ENCODE measurements around the gene AP5Z1.

AP5Z1 gene

GRCh38 chr7:4805110-4805983 lies 29.9 kb downstream of the AP5Z1 start:
- DNase-seq, result no peak

GRCh38 chr7:4805984-4806300 lies 30.5 kb downstream of the AP5Z1 start:
- no peak for DNase-seq

DNA sequence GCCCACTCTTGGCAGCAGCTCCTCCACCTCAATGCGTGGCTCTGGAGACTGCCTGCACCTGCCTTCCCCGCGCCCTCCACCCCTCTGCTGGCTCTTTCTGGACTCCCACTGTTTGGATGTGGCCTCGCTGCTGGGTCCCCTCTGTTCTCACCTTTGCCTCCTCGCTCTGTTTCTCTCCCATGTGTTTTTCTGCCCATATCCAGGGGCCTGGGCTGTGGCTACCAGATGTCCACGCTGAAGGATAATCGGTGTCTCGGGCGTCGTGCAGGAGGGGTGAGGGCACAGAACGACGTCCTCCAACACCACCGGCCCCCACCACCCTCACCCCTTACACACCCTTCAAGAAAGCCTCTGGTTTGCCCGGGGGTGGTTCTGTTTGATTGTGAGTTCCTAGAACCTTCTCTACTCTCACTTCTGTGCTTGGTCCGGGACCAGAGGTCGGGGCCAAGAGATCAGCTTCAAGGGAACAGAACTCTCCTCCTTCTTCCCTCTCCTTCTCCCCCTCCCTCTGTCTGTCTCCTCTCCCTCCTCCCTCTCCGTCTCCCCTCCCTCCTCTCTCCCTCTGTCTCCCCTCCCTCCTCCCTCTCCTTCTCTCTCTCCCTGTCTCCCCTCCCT lies 31.7 kb downstream of the AP5Z1 start:
- DNase-seq, result no peak

DNA sequence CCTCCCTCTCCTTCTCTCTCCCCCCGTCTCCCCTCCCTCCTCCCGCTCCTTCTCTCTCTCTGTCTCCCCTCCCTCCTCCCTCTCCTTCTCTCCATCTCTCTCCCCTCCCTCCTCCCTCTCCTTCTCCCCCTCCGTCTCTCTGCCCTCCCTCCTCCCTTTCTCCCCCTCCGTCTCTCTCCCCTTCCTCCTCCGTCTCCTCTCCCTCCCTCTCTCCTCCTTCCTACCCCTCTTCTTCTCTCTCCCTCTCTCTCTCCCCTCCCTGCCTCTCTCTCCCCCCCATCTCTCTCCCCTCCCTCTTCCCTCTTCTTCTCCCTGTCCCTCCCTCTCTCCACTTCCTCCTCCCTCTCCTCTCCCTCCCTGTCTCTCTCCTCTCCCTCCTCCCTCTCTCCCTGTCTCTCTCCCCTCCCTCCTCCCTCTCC lies 32.2 kb downstream of the AP5Z1 start:
- no peak for DNase-seq

DNA sequence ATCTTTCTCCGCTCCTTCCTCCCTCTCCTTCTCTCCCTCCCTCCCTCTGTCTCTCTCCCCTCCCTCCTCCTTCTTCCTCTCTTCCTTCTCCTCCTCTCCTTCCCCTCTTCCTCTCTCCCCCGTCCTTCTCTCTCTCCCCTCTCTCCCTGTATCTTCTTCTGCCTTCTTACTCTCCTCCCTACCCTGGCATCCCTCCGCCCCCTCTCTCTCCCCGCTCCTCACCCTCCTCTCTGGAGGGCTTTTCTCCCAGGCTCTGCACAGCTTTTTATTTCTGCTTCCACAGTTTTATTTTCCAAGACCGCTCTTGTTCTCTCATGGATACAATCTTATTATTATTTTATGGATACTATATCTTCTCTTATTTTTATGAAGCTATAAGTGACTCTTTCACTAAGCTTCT lies 32.6 kb downstream of the AP5Z1 start:
- DNase-seq, result no peak

DNA sequence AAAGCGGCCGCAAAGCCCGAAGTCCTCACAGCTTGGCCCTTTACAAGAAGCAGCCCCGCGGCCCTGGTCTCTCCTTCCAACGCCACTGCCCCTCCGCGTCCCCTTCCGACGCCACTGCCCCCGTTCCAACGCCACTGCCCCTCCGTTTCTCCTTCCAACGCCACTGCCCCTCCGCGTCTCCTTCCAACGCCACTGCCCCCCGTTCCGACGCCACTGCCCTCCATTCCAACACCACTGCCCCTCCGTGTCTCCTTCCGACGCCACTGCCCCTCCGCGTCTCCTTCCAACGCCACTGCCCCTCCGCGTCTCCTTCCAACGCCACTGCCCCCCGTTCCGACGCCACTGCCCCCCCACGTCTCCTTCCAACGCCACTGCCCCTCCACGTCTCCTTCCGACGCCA lies 33.1 kb downstream of the AP5Z1 start:
- no peak for DNase-seq

DNA sequence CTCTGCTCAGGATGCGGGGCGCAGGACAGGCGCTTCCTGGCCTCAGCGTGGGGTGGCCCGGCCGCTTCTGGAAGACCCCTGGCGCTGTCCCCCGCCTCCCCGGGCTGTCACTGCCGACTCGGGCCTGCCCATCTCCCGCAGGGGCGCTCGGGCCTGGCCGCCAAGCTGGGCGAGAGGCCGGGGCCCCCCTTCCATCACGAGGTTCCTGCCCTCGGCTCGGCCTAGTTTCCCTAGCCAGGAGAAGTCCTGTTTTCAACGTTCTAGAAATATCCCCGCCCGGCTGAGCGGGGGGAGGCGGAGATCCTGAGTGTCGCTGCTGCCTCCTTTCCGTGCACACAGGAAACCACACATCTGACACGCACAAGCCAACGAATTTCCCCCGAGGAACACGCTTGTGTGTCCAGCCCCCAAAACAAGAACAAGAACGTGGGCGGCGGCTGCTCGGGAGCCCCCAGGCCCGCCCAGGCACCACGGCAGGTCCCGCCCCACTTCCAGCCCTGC lies 33.7 kb downstream of the AP5Z1 start:
- no peak for DNase-seq

- DNase-seq, result no peak
Measured at GRCh38 chr7:4809666-4810065, 34.2 kb downstream of the AP5Z1 start.

- no peak for DNase-seq
Measured at GRCh38 chr7:4814433-4814832, 39.0 kb downstream of the AP5Z1 start.

DNA sequence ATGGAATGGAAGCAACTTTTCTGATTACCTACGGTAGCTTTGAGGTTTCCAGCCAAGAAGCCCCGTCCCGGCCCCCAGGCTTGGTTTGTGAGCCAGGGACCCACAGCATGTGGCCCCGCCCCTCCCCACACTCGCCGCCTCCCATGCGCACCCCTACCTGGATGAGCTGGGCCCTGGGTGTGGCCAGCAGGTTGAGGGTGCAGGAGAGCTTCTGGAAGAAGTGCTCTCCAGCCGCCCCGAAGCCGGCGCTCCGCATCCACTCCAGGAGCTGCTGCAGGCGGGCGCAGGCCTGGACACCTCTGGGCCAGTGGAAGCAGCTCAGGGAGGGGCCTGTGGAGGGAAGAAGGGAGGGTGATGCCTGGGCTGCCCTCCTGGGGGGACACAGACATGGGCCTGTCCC lies 39.7 kb downstream of the AP5Z1 start:
- DNase-seq, result no peak

DNA sequence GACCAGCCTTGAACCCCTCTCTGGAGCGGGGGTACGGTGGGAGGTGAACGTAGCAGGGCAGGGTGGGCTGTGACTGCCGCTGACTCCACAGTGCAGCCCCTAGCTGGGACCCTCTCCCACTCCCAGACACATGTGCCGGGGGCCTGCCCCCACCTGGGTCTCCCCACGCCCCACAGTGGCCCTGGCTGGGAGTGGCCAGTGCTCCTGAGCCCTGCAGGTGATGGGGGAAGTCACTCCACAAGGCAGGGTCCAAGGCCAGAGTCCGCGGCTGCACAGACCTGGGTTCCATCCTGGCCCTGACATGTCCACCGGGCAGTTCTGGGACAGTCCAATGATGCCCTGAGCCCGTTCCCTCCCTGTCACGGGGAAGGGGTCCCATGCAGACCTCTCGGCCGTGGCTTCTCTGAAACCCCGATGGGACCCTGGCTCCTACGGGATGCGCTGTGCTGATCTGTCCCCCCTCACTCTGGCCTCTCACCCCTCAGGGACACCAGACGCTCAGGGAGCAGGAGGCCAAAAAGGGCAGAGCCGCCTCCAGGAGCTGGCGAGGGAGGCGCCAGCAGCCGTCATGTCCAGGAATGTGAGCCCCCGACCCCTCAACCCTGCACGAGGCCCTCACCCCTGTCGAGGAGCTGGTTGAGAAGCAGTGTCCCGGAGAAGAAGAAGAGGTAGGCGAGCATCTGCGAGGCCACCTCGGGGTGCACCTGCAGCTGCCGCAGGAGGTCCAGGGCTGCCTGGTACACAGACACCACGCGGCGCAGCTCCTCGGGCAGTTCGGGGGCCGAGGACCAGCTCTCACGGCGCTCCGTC lies 40.4 kb downstream of the AP5Z1 start:
- no peak for DNase-seq

DNA sequence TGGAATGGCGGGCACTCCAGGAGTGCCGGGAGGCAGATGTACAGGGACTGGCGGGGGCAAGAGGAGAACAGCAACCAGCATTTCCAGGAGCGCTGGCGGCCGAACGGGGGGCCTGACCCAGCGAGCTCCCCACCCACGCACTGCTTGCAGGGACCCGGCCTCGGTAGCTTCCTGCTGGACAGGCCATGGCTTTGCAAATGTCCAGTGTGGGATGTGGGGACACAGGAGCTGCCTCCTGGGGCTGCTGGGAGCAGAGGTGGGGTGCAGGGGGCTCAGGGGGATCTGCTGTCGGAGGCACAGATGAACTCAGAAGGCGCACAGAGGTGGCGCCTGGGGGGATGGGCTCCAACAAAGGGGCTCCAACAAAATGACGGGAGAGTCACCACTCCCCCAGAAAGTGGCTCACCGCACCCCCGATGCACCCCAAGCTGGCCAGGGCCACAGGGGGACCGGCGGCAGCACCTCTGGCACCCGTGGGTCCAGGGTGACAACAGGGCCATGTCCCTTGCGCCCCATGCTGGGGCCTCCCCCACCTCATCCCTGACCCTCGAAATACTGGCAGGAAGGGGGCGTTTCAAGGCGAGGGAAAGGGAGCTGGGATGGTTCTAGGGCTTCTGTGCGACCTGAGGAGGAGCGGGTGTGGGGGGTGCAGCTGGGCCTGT lies 41.1 kb downstream of the AP5Z1 start:
- no peak for DNase-seq

- DNase-seq, result no peak
Measured at GRCh38 chr7:4817178-4817901, 41.9 kb downstream of the AP5Z1 start.

- no peak for DNase-seq
Measured at GRCh38 chr7:4818000-4818794, 42.8 kb downstream of the AP5Z1 start.

DNA sequence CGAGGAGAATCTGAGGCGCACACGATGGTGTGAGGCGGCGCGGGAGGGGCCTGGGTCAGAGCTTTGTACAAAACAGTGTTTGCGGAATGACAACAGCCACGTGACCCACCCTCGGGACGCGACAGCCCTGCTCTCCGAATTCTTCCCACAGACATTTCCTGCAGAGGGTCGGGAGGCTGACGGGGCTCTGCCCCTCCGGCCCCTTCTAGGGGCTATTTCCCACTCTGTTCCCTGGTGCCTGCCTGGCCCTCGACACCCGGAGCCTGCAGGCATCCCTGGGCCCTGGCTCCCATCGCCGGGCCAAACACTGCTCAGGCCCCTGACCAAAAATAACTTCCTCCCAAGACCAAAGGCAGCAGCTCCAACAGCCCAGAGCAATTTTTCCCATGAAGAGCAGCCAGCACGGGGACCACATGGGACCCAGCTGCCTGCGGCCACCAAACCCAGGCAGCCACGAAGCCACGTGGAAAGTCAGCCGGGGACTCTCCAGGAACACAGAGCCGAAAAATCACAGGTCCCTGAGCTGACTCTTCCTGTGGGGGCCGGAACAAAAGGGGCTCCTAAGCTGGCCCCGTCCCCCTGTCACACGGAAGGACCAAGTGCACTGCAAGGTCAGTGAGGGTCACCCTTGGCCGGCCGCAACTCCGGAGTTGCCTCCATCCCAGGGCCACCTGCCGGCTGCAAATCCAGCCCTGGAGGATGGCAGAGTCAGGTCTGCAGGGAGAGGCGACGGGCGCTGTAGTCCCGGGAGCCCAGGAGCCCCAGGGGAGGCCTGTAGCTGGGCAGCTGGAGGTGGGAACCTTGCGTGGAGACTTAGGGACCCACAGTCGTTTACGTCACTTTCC lies 44.4 kb downstream of the AP5Z1 start:
- DNase-seq, result no peak

GRCh38 chr7:4820405-4820966 lies 45.1 kb downstream of the AP5Z1 start:
- DNase-seq, result no peak

DNA sequence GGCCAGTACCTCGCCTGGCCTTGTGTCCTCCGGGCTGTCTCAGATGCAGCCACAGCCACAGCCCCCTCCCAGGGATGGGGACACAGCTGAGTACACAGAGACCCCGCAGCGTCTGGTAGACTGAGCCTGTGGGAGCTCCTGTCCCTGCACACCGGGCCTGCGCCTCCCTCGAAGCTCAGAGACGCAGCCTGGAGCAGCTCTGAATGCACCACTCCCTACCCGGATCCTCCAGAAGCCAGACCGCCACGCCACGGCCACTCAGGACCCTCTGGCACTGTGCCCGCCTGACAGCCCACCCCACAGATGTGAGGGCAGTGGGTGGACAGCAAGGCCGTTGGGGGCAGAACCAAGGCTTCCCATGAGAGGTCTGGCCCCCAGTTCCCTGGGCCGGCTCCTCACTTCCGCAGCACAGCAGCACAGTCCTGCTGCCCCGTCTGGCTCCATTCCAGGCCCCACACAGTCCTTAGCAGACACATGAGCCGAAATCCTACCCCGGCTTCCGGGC lies 45.6 kb downstream of the AP5Z1 start:
- no peak for DNase-seq

DNA sequence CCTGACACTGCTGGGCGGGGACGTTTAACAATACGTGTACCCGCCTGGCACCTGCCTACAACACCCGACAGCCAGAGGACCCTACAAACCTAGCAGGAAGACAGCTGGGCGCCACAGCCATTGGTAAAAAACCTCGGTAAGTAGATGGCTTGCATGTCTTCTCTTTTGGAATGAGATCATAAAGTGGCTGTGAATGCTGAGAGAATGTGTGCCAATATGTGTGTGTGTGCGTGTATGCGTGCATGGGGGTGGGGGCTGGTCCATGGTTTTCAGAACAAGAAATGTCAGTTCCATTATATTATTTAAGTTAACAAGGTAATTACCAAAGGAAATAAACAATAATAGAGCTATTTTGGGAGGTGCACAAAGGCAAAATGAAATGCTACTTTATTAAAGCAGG lies 47.3 kb downstream of the AP5Z1 start:
- DNase-seq, result no peak

- no peak for DNase-seq
Measured at GRCh38 chr7:4823441-4824119, 48.2 kb downstream of the AP5Z1 start.

All from DMS79 treated with DMSO at 0.1 percent for 48 hours (cell line).